Activated CD4-positive, CD25-positive, alpha-beta regulatory T cell treated with anti-CD3 and anti-CD28 coated beads, Interleukin-2, amount 50 U/mL, for 24 hours (primary cell): ENCODE results near the gene GFOD2.

Source experiments
- ATAC-seq, 2 donors: fragments of 150-1000 bp; cut with Tn5 transposase; one replicate each; pipeline ENCODE4 v1.10.0; 2021; ENCODE audit warnings: mild to moderate bottlenecking in 1 of 2, moderate library complexity in 1 of 2

Gene GFOD2

GRCh38 chr16:67668495-67669157, 50.5 kb downstream of the GFOD2 start:
- ATAC-seq = no peak

- ATAC-seq = peak; percentile 89 to 91
Measured at GRCh38 chr16:67667817-67668494, 51.2 kb downstream of the GFOD2 start.

- ATAC-seq = no peak
Measured at GRCh38 chr16:67667453-67667816, 51.7 kb downstream of the GFOD2 start.

GRCh38 chr16:67666559-67667452, 52.3 kb downstream of the GFOD2 start, which contains the start of the genes C16orf86 and ENKD1:
C16orf86 (plus strand) TSS chr16:67666814; CDS start chr16:67666971, 157 bp downstream.
ENKD1 (minus strand) TSS chr16:67666750; CDS start chr16:67666442, 308 bp downstream.
- peak; percentile 69 to 74 for ATAC-seq

DNA sequence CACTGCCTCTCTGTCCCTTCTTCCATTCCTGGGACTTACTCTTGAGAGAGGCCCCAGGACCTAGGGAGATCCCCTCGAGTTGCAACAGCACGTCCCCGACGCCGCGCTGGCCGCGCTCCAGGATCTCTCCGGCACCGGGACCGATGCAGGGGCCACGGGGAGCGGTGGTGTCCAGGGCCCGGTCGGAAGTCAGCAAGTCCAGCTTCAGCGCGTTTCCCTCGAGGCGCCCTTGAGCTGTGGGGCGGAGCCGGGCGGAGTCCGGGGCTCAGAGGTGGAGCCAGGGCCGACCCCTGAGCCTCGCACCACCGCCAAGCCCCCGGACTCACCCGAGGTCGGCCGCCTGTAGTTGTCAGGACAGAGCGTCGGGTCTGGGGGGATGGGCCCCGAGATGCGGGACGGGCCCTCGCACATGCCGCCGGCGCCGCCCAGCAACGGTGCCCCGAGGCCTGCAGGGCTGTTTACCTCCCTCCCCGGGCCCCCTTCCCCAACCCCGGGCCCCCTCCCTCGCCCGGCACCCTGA, 53.0 kb downstream of the GFOD2 start:
- peak in 1 of 2 donors; percentile 0 for ATAC-seq

DNA sequence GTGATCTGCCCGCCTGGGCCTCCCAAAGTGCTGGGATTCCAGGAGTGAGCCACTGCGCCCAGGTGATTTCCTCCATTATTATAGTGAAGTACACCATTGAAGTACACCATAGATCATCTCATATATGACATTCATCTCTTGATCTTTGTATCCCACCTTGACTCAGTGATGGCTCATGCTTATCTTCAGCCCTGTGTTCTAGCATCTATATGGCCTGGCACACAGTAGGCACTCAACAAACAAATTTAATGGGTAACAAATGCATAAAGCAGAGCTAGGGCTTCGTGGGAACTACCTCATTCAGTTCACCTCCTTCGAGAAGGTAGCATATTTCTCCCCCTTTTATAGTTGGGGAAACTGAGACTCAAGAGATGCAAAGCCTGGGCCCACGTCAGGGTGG, 53.5 kb downstream of the GFOD2 start:
- no peak for ATAC-seq

GRCh38 chr16:67664871-67665270, 54.2 kb downstream of the GFOD2 start:
- ATAC-seq = no peak

GRCh38 chr16:67664258-67664657, 54.9 kb downstream of the GFOD2 start:
- no peak for ATAC-seq

DNA sequence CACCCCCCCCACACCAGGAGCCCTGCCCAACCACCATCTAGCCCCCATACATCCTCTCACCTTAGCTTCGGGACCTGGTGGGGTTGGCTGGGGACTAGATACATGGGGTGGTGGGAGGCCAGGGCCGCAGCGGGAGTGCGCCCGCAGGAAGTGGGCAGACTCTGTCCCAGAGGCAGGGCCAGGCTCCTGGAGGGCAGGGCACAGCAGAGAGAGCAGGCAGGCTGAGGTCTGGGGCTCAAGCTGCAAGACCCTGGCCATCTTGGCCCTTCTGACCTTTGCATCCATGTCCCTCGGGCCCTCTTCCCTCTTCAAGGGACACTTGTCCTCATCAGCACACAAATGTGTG, 55.3 kb downstream of the GFOD2 start:
- ATAC-seq = no peak

DNA sequence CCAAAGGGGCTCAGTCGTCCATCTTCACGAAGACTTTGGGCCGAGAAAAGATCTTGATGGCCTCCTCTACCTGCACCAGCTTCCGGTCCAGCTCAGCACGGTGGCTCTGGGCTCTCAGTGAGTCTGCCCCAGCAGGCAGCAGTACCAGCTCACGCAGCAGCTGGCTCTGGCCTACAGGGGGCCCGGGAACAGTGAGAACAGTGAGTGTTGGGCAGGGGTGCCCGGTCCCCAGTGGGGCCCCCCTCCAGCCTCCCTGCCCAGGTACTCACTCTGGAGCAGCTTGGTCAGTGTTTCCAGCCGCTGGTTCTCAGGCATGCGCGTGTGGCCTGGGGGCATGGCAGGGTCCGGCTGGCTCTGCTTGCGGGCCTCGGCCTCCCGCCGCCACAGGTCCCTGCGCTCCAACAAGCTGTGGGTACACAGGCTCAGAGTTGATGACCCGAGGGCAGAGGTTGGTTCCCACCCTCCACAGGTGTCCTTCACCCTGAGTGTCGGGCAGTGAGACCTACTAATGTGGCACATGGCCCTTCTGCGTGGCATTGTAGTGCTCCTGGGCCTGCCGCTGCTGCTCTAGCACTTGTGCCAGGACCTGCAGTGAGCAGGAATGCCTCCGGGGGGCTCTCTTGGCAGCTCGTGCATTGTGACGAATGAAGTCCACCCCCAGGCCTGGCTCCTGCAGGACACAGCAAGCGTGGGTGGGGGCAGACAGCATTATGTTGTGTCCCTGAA, 55.8 kb downstream of the GFOD2 start:
- no peak for ATAC-seq

- no peak for ATAC-seq
Measured at GRCh38 chr16:67662653-67663010, 56.5 kb downstream of the GFOD2 start.

- no peak for ATAC-seq
Measured at GRCh38 chr16:67661886-67662652, 57.0 kb downstream of the GFOD2 start.

DNA sequence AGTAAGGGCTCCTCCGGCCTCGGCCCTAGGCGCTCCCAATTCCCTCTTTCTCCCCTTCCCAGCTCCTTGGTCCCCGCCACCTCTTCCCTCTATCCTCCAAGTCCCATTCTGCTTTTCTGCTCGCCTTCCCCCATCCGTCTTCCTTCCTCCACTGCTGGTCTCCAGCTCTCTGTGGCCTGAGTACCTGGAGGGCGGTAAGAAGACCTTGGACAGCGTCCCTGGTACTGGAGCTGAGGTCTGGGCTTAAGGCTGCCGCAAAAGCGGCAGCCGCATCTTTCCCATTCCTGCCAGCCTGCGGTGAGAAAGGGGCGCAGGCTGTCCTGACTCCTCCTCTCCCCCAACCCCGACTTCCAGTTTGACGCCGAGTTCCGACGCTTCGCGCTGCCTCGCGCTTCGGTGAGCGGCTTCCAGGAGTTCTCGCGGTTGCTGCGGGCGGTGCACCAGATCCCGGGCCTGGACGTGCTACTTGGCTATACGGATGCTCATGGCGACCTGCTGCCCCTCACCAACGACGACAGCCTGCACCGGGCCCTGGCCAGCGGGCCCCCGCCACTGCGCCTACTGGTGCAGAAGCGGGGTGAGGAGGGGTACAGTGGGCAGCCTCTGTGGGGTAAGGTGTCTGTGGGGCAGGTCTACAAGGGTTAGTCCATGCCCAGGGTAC, 57.9 kb downstream of the GFOD2 start:
- no peak for ATAC-seq

- ATAC-seq = peak; percentile 87 to 90
Measured at GRCh38 chr16:67660564-67661028, 58.5 kb downstream of the GFOD2 start, which contains the start of gene PARD6A. PARD6A (plus strand) TSS chr16:67660960; CDS start chr16:67661039, 79 bp downstream.

GRCh38 chr16:67659675-67660563, 59.2 kb downstream of the GFOD2 start, which contains the start of gene ACD:
ACD (minus strand) TSS chr16:67660260; CDS start chr16:67660220, 40 bp downstream.
- ATAC-seq = peak; percentile 59 to 62

DNA sequence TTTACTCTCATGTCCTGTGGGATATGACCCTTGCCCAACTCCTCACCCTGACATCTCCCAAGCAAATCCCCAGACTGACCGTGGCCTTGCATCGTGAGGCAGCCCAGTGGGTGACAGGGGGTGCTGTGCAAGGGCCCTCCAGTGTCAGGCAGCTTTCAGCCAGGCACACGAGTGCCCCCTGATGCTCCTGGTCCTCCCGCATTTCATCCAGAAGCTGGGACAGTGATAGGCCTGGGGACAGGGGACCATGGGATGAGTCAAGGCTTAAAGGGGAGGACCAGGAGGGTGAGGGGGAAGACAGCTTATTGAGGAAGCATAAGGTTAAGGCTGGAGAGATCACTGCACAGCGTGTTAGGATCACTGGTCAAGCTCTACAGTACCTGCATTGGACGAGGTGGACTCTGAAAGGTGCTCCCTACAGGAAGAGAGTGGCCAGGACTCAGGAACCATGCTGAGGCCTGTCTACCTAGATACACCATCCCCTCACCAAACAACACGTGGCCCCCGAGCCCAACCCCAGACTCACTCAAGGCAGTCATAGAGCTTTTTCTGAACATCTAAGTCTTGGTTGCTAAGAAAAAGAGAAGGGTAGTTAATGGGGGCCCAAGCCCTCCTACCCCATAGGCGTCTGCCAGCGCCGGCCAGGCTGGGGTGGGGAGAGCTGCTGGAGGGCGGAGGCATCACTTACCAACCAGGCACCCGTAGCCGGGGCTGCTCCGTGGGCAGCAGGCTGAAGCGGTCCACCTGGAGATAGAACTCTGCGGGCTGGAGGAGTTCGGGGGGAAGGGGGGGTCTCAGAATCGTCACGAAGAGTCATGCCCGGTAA, 60.1 kb downstream of the GFOD2 start:
- ATAC-seq = no peak

DNA sequence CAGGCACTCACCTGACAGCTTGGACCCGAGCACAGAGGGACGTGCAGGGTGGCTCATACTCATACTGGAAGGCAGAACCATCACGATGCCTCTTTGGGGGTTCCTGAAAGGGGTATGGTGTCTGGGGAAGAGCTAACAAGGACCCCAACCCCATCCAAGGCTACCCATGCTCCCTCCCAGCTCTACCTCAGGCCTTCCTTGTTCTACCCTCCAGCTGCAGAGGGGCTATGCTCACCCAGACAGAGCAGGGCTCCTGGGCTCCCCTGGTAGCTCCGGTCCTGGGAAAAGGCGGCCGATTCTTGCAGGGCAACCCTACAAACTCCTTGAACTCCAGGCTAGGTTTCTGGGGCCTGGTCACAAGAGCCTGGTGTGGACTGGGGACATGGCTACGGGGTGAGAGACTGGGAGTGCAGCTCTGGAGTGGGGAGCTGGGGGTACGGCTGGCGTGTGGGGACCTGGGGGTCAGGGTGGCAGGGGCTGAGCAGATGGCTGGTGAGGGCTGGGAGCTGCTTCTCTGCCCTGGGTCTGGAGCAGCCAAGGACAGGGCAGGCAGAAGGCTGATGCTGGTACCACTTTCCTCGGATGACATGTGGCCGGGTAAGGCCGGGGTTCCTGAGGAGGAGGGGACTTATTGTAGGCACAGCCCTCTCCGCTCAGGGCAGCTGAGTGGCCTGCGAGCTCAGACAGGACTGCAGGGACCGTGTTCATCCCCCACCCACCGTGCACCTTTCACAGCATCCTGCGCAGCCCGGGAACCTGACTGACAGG, 61.2 kb downstream of the GFOD2 start:
- no peak for ATAC-seq

- ATAC-seq = no peak
Measured at GRCh38 chr16:67657017-67657608, 62.0 kb downstream of the GFOD2 start.
